ENCODE data around the gene RHBDL2.

GRCh38 chr1:38889589-38889988 is 52.0 kb downstream of the RHBDL2 start:
- no peak for TF ChIP-seq EZH2 (IDR thresholded peaks at IDR 0.05)
- no peak for TF ChIP-seq POLR2AphosphoS5 (IDR thresholded peaks at IDR 0.05; ENCODE audit: borderline replicate concordance, low read depth, low read length)
